ENCODE measurements around the gene LRRC75B. TPM values are rescaled to one million over a fixed set of nuclear protein-coding genes. Genes with fewer than 3 reads are reported as not detected.

Gene LRRC75B
- total RNA-seq, 1 experiment from 2014 or later, result 7.9 TPM

DNA sequence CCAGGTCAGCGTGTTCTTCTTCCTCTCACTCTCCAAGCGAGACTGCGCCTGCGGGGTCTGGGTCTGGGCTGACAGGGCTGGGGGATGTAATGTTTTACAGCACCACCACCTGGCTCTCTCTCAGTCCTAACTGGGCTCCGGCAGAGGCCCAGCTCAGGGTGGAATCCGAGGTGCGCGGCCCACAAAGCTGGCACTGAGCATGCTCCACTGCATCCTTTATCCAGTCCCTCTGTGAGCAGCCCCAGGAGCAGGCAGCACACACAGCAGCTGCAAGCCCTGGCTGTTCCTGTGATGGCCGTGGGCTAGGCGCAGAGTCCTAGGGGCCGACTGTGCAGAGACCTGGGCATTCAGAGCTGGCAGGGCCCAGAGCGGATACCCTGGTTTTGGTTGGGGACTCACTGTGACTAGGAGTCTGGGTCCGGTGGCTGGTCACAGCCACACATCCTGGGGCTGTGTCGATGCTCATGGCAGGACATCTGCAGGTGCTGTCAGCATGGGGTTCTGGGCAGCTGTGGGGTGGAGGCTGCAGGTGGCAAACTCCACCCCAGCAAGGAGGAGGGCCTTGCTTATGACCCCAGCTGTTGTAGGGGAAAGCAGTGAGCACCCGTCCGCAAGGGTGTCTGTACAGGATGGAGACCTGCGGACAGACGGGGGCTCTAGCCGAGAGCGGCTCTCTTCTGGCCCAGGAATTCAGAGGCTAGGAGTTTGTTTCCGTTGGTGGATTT is 4.0 kb downstream of the LRRC75B start (continued):
- TF ChIP-seq EGR1 (IDR thresholded peaks at IDR 0.05; ENCODE audit: low read depth) (no peak), EZH2 (IDR thresholded peaks at IDR 0.05) (no peak), FOSL1 (IDR thresholded peaks at IDR 0.05; ENCODE audit: low read depth) (no peak), RAD21 (IDR thresholded peaks at IDR 0.05; ENCODE audit: low read depth) (no peak)
- TF ChIP-seq, protein P1, sequence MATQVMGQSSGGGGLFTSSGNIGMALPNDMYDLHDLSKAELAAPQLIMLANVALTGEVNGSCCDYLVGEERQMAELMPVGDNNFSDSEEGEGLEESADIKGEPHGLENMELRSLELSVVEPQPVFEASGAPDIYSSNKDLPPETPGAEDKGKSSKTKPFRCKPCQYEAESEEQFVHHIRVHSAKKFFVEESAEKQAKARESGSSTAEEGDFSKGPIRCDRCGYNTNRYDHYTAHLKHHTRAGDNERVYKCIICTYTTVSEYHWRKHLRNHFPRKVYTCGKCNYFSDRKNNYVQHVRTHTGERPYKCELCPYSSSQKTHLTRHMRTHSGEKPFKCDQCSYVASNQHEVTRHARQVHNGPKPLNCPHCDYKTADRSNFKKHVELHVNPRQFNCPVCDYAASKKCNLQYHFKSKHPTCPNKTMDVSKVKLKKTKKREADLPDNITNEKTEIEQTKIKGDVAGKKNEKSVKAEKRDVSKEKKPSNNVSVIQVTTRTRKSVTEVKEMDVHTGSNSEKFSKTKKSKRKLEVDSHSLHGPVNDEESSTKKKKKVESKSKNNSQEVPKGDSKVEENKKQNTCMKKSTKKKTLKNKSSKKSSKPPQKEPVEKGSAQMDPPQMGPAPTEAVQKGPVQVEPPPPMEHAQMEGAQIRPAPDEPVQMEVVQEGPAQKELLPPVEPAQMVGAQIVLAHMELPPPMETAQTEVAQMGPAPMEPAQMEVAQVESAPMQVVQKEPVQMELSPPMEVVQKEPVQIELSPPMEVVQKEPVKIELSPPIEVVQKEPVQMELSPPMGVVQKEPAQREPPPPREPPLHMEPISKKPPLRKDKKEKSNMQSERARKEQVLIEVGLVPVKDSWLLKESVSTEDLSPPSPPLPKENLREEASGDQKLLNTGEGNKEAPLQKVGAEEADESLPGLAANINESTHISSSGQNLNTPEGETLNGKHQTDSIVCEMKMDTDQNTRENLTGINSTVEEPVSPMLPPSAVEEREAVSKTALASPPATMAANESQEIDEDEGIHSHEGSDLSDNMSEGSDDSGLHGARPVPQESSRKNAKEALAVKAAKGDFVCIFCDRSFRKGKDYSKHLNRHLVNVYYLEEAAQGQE (IDR thresholded peaks at IDR 0.05; ENCODE audit: low read depth), result no peak
- TF ChIP-seq, protein P2, sequence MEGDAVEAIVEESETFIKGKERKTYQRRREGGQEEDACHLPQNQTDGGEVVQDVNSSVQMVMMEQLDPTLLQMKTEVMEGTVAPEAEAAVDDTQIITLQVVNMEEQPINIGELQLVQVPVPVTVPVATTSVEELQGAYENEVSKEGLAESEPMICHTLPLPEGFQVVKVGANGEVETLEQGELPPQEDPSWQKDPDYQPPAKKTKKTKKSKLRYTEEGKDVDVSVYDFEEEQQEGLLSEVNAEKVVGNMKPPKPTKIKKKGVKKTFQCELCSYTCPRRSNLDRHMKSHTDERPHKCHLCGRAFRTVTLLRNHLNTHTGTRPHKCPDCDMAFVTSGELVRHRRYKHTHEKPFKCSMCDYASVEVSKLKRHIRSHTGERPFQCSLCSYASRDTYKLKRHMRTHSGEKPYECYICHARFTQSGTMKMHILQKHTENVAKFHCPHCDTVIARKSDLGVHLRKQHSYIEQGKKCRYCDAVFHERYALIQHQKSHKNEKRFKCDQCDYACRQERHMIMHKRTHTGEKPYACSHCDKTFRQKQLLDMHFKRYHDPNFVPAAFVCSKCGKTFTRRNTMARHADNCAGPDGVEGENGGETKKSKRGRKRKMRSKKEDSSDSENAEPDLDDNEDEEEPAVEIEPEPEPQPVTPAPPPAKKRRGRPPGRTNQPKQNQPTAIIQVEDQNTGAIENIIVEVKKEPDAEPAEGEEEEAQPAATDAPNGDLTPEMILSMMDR (IDR thresholded peaks at IDR 0.05 in 2 of 3, conservative IDR thresholded peaks at IDR 0.05 in 1 of 3; ENCODE audit: borderline replicate concordance in 1 of 3, insufficient read depth in 1 of 3, low read depth in 2 of 3, low read length in 2 of 3), result no peak
- TF ChIP-seq, protein P3, sequence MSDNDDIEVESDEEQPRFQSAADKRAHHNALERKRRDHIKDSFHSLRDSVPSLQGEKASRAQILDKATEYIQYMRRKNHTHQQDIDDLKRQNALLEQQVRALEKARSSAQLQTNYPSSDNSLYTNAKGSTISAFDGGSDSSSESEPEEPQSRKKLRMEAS (IDR thresholded peaks at IDR 0.05), result no peak

GRCh38 chr22:24588381-24588756 is 4.5 kb downstream of the LRRC75B start:
- Histone ChIP-seq H3K27me3 (ENCODE audit: insufficient read depth, low read length) (no peaks in the 10 kb centered on the region), H4K20me1 (ENCODE audit: insufficient read depth) (no peaks in the 10 kb centered on the region), H3K27ac (ENCODE audit: low read depth, low read length) (no peak overlapping the region), H3K36me3 (ENCODE audit: control insufficient read depth in 1 of 2, insufficient read depth in 2 of 2, low read length in 2 of 2) (no peaks in the 10 kb centered on the region), H3K4me1 (ENCODE audit: control insufficient read depth in 1 of 2, insufficient read depth in 2 of 2, low read length in 2 of 2) (peaks cover 3 to 12% of the 10 kb centered on the region in 2 experiments), H3K9me2 (ENCODE audit: insufficient read depth) (no peaks in the 10 kb centered on the region), H3K4me2 (ENCODE audit: low read length) (no peak overlapping the region), H3K79me2 (ENCODE audit: insufficient read depth, low read length) (no peaks in the 10 kb centered on the region), H2AFZ (ENCODE audit: low read depth, low read length, poor library complexity, severe bottlenecking) (no peak overlapping the region), H3K9ac (ENCODE audit: low read length) (no peak overlapping the region), H3K9me3 (ENCODE audit: control insufficient read depth in 1 of 2, insufficient read depth in 1 of 2, low read depth in 1 of 2, low read length in 2 of 2) (no peaks in the 10 kb centered on the region), H3K4me3 (replicated peaks in 1 of 2; ENCODE audit: low read depth in 1 of 2, low read length in 2 of 2) (no peak overlapping the region)
- RAD21 ChIA-PET (ENCODE audit: low non-redundant PET in 1 of 2, low total read pairs in 2 of 2, uncharacterized antibody in 2 of 2, unreplicated experiment in 2 of 2), result no interaction called here
- intact Hi-C loops (cut with micrococcal nuclease), result no loop called here
- BruUV-seq (replicated peaks), result no TSS peak
- DNase-seq (ENCODE audit: low read depth, low spot score) (no peak), ATAC-seq (no peak)
- POLR2A ChIA-PET, result no interaction called here
- TF ChIP-seq TCF7L2 (IDR thresholded peaks at IDR 0.05; ENCODE audit: borderline replicate concordance, extremely low read depth, insufficient read depth, insufficient read length) (no peak), ZFX (IDR thresholded peaks at IDR 0.05) (no peak), EZH2phosphoT487 (IDR thresholded peaks at IDR 0.05; ENCODE audit: borderline replicate concordance) (no peak)
- TF ChIP-seq, protein P2 (IDR thresholded peaks at IDR 0.05 in 2 of 3, conservative IDR thresholded peaks at IDR 0.05 in 1 of 3; ENCODE audit: borderline replicate concordance in 1 of 3, insufficient read depth in 1 of 3, low read depth in 2 of 3, low read length in 2 of 3), result no peak
- CTCF ChIA-PET, result no interaction called here
